Panc1 (cell line): ENCODE results near the gene CTSD. TPM values are rescaled to one million over a fixed set of nuclear protein-coding genes. Genes with fewer than 3 reads are reported as not detected.

Experiments
- ATAC-seq: fragments of 200-7000 bp; cut with Tn5 transposase; 2 replicates; pipeline ENCODE4 v1.9.1; 2020; ENCODE audit warnings: mild to moderate bottlenecking, moderate library complexity
- BruUV-seq: library from RNA; stranded (reverse); fragments of 400-500 nt; replicated peaks from 2 replicates; lab custom pipeline; 2021; lab: Mats Ljungman, UMichigan
- CTCF ChIA-PET: fragments of 300-600 bp; sonication (Branson Sonifier 250); formaldehyde crosslinking; loops from one replicate; lab custom pipeline; 2022; ENCODE audit warnings: antibody characterized with exemption; lab: Charles Lee
- POLR2A ChIA-PET: fragments of 300-600 bp; sonication (Branson Sonifier 250); formaldehyde crosslinking; loops from one replicate; lab custom pipeline; 2022; ENCODE audit warnings: antibody characterized with exemption; lab: Charles Lee
- DNase-seq: peaks from one replicate; pipeline ENCODE4 v3.0.0-alpha.2; 2010; ENCODE audit warnings: low read depth, low spot score
- H3K27ac ChIP-seq: 2 replicates; pipeline ENCODE4 v1.5.1; 2011; ENCODE audit warnings: mild to moderate bottlenecking, low read length, inconsistent platforms
- H3K27me3 ChIP-seq: fragments of 200-500 bp; sonication (Bioruptor generic); 2 replicates; pipeline ENCODE4 v1.6.0; 2014; ENCODE audit warnings: low read length, inconsistent platforms; ENCODE audit not compliant: control insufficient read depth, insufficient read depth
- H3K36me3 ChIP-seq: fragments of 200-500 bp; sonication (Bioruptor generic); 2 replicates; pipeline ENCODE4 v1.5.1; 2014; ENCODE audit warnings: inconsistent platforms, mild to moderate bottlenecking, low read length, moderate library complexity; ENCODE audit not compliant: control insufficient read depth, insufficient read depth
- H3K4me1 ChIP-seq: 2 replicates; pipeline ENCODE4 v1.5.1; 2011; ENCODE audit warnings: inconsistent platforms, mild to moderate bottlenecking, low read length, moderate library complexity; ENCODE audit not compliant: control insufficient read depth, insufficient read depth
- H3K4me3 ChIP-seq, 2 experiments: 2 replicates each; pipeline ENCODE4 v1.5.1; 2011 to 2012; ENCODE audit warnings: low read depth in 2 of 2, low read length in 2 of 2, mild to moderate bottlenecking in 2 of 2, inconsistent platforms in 1 of 2, moderate library complexity in 1 of 2
- H3K9me3 ChIP-seq: fragments of 200-500 bp; sonication (Bioruptor generic); 2 replicates; pipeline ENCODE4 v1.5.1; 2014; ENCODE audit warnings: low read depth, mild to moderate bottlenecking, inconsistent platforms, low read length, moderate library complexity; ENCODE audit not compliant: control insufficient read depth, insufficient read depth
- CTCF ChIP-seq: fragments of 450-650 bp; IDR thresholded peaks from 2 replicates; pipeline ENCODE4 v1.5.1; 2017; ENCODE audit warnings: mild to moderate bottlenecking
- POLR2AphosphoS5 ChIP-seq: IDR thresholded peaks from 2 replicates; pipeline ENCODE4 v1.6.1; 2012; ENCODE audit warnings: mild to moderate bottlenecking, low read depth, low read length, moderate library complexity
- REST ChIP-seq, 2 experiments: IDR thresholded peaks; 2 replicates each; pipeline ENCODE4 v1.6.1; 2011 to 2012; ENCODE audit warnings: low read depth in 2 of 2, control low read depth in 1 of 2, low read length in 1 of 2, mild to moderate bottlenecking in 1 of 2, moderate library complexity in 1 of 2; ENCODE audit not compliant: insufficient read depth in 1 of 2
- SIN3A ChIP-seq: IDR thresholded peaks from 2 replicates; pipeline ENCODE4 v1.6.1; 2012; ENCODE audit warnings: low read depth, mild to moderate bottlenecking, low read length, moderate library complexity, borderline replicate concordance; ENCODE audit not compliant: insufficient read depth
- TCF7L2 ChIP-seq: IDR thresholded peaks from 2 replicates; pipeline ENCODE4 v1.6.1; 2011; ENCODE audit warnings: mild to moderate bottlenecking, low read depth, low read length, inconsistent platforms
- in situ Hi-C: cut with HindIII; loops from 2 replicates; pipeline ENCODE4 v1.10.0; 2016; ENCODE audit warnings: low sequenced_read_pairs, low pct_unique_long_range_greater_than_20kb
- intact Hi-C: fragments of 100-400 bp; cut with micrococcal nuclease; formaldehyde crosslinking; loops from one replicate; pipeline ENCODE4 v1.10.0; 2022; ENCODE audit not compliant: unreplicated experiment
- total RNA-seq: library from RNA; stranded (reverse); gene quantifications from one replicate; pipeline ENCODE4 v1.2.1, GENCODE V29; 2021; ENCODE audit not compliant: unreplicated experiment

The CTSD gene
- total RNA-seq, 1 experiment from 2014 or later, result 1,813 TPM

- DNase-seq (no peak), ATAC-seq (0 out of 2 replicates have a peak, but pooled peaks have one; percentile 34)
- TF ChIP-seq TCF7L2 (no peak), POLR2AphosphoS5 (no peak), CTCF (no peak), SIN3A (no peak), REST (IDR thresholded peaks at IDR 0.05; ENCODE audit: insufficient read depth in 1 of 2, low read depth in 2 of 2, low read length in 1 of 2) (no peak)
- Histone ChIP-seq H3K9me3 (no peaks in the 10 kb centered on the region), H3K4me1 (no peaks in the 10 kb centered on the region), H3K27ac (no peak overlapping the region), H3K36me3 (no peaks in the 10 kb centered on the region), H3K27me3 (no peaks in the 10 kb centered on the region; the same call in 1 of the 2 replicates), H3K4me3 (no peak overlapping the region)
- CTCF ChIA-PET, result interaction anchor here (0.6 kb wide), 1 partner anchor 22 kb away, joined by 4 read pairs; no protein-coding TSS in a partner anchor
- intact Hi-C loops (no loop called here), in situ Hi-C loops (no loop called here)
- no TSS peak for BruUV-seq
- POLR2A ChIA-PET, result no interaction called here
Observed at GRCh38 chr11:1714908-1715885, 48.5 kb downstream of the CTSD start.

GRCh38 chr11:1708716-1709115 lies 55.0 kb downstream of the CTSD start:
- no peak for TF ChIP-seq SIN3A
- no peak for TF ChIP-seq REST (IDR thresholded peaks at IDR 0.05; ENCODE audit: insufficient read depth in 1 of 2, low read depth in 2 of 2, low read length in 1 of 2)
- no peak for TF ChIP-seq TCF7L2
- no peak for DNase-seq
- Histone ChIP-seq H3K9me3 (no peaks in the 10 kb centered on the region), H3K27ac (no peak overlapping the region), H3K4me3 (no peak overlapping the region), H3K27me3 (no peaks in the 10 kb centered on the region), H3K4me1 (no peaks in the 10 kb centered on the region), H3K36me3 (no peaks in the 10 kb centered on the region)
- BruUV-seq, result no TSS peak
- no peak for ATAC-seq
- ChIA-PET CTCF (no interaction called here), POLR2A (no interaction called here)
- intact Hi-C loops, result no loop called here
- in situ Hi-C loops, result no loop called here
